GM19328 (cell line): ENCODE measurements around the gene RALGAPA2.

Source experiments
- ATAC-seq: cut with Tn5 transposase; IDR thresholded peaks from one replicate; pipeline ENCODE4 v1.9.1; 2021; ENCODE audit warnings: mild to moderate bottlenecking, moderate library complexity; ENCODE audit not compliant: unreplicated experiment

RALGAPA2 gene

GRCh38 chr20:20480689-20481088, 231.8 kb downstream of the RALGAPA2 start:
- ATAC-seq = no peak

GRCh38 chr20:20480126-20480525, 232.3 kb downstream of the RALGAPA2 start:
- ATAC-seq = no peak

- no peak for ATAC-seq
Observed at GRCh38 chr20:20477444-20478041, 234.9 kb downstream of the RALGAPA2 start.

- ATAC-seq = no peak
Observed at GRCh38 chr20:20476504-20476903, 235.9 kb downstream of the RALGAPA2 start.

GRCh38 chr20:20473657-20474056, 238.8 kb downstream of the RALGAPA2 start:
- no peak for ATAC-seq

GRCh38 chr20:20472684-20473274, 239.7 kb downstream of the RALGAPA2 start:
- no peak for ATAC-seq

- ATAC-seq = peak; percentile 77
Observed at GRCh38 chr20:20466341-20466879, 246.0 kb downstream of the RALGAPA2 start.

- ATAC-seq = no peak
Observed at GRCh38 chr20:20465252-20465651, 247.2 kb downstream of the RALGAPA2 start.

GRCh38 chr20:20463933-20464374, 248.5 kb downstream of the RALGAPA2 start:
- ATAC-seq = peak; percentile 46

GRCh38 chr20:20462185-20462584, 250.3 kb downstream of the RALGAPA2 start:
- no peak for ATAC-seq

GRCh38 chr20:20461551-20461950, 250.9 kb downstream of the RALGAPA2 start:
- ATAC-seq = no peak

GRCh38 chr20:20459726-20460125, 252.7 kb downstream of the RALGAPA2 start:
- ATAC-seq = no peak

- no peak for ATAC-seq
Observed at GRCh38 chr20:20457392-20458126, 254.9 kb downstream of the RALGAPA2 start.

- ATAC-seq = no peak
Observed at GRCh38 chr20:20456741-20457140, 255.7 kb downstream of the RALGAPA2 start.

GRCh38 chr20:20455926-20456325, 256.5 kb downstream of the RALGAPA2 start:
- no peak for ATAC-seq

- no peak for ATAC-seq
Observed at GRCh38 chr20:20454850-20455627, 257.4 kb downstream of the RALGAPA2 start.

GRCh38 chr20:20454367-20454766, 258.1 kb downstream of the RALGAPA2 start:
- no peak for ATAC-seq

- peak; percentile 82 for ATAC-seq
Observed at GRCh38 chr20:20452254-20452676, 260.2 kb downstream of the RALGAPA2 start.

- no peak for ATAC-seq
Observed at GRCh38 chr20:20450521-20450920, 261.9 kb downstream of the RALGAPA2 start.

- ATAC-seq = no peak
Observed at GRCh38 chr20:20448881-20449280, 263.6 kb downstream of the RALGAPA2 start.

GRCh38 chr20:20447196-20447595, 265.2 kb downstream of the RALGAPA2 start:
- no peak for ATAC-seq
